H1 (cell line): Measurements from ENCODE around the gene ZNF831. TPM values are rescaled to one million over a fixed set of nuclear protein-coding genes. Genes with fewer than 3 reads are reported as not detected.

ENCODE experiments used
- polyA plus RNA-seq, 7 experiments: library from polyadenylated mRNA; depleted of rRNA in 3 of 7; stranded (reverse) in 5 of 7; unstranded in 2 of 7; fragments of >200 nt in 5 of 7; fragments of 200-250 nt in 2 of 7; gene quantifications; 1 replicate in 5 of 7; 2 replicates in 1 of 7; 4 replicates in 1 of 7; pipeline versions ENCODE4 v1.2.1 to v1.2.3, GENCODE V29; 2011 to 2013; ENCODE audit warnings: missing spikeins in 2 of 7, mixed read lengths in 2 of 7
- total RNA-seq: library from RNA; stranded (reverse); fragmentation: NEBNext Ultra II Directional; extraction: Animal tissue kit (Norgen Biotek cat#: 25700); gene quantifications from 2 replicates; pipeline ENCODE4 v1.2.1, GENCODE V29; 2021

The ZNF831 gene
- total and polyA plus RNA-seq, 2 of the 8 experiments (the other 6 are each of a cell fraction or from before 2014, with no cell fraction given) = not detected

Other genes with a start within 250 kb of the ZNF831 start
- gene NELFCD, start 182.6 kb upstream of the ZNF831 start, total RNA-seq = 56.3 and 59.6 TPM in 2 replicates
- 35.5 and 35.8 TPM in 2 replicates for gene NELFCD, start 182.6 kb upstream of the ZNF831 start, polyA plus RNA-seq (2011; rRNA removed)
- gene CTSZ, start 156.6 kb upstream of the ZNF831 start, total RNA-seq = 32.3 and 32.8 TPM in 2 replicates
- 34.0 and 37.3 TPM in 2 replicates for gene CTSZ, start 156.6 kb upstream of the ZNF831 start, polyA plus RNA-seq (2011; rRNA removed)
- not detected in 2 replicates for gene TUBB1, start 144.4 kb upstream of the ZNF831 start, total RNA-seq
- gene TUBB1, start 144.4 kb upstream of the ZNF831 start, polyA plus RNA-seq (2011; rRNA removed) = not detected in 2 replicates
- gene ATP5F1E, start 131.5 kb upstream of the ZNF831 start, total RNA-seq = 45.5 and 47.8 TPM in 2 replicates
- gene ATP5F1E, start 131.5 kb upstream of the ZNF831 start, polyA plus RNA-seq (2011; rRNA removed) = 12.1 and 15.7 TPM in 2 replicates
- 43.2 and 50.5 TPM in 2 replicates for gene PRELID3B, start 121.0 kb upstream of the ZNF831 start, total RNA-seq
- 4.6 and 8.1 TPM in 2 replicates for gene PRELID3B, start 121.0 kb upstream of the ZNF831 start, polyA plus RNA-seq (2011; rRNA removed)
- gene EDN3, start 136.8 kb downstream of the ZNF831 start, total RNA-seq = 0.17 and 0.63 TPM in 2 replicates
- 0.24 and 0.38 TPM in 2 replicates for gene EDN3, start 136.8 kb downstream of the ZNF831 start, polyA plus RNA-seq (2011; rRNA removed)